Stomach (tissue), 4 donors: Measurements from ENCODE around the gene CIP2A.

Experiments
- CTCF ChIP-seq, 7 experiments: fragments of 450-650 bp in 4 of 7; fragments of 200-600 bp in 3 of 7; sonication (generic) in 3 of 7; IDR thresholded peaks; one replicate each; pipeline ENCODE4 v1.5.1; 2016 to 2019; ENCODE audit warnings: antibody characterized with exemption in 7 of 7, control low read depth in 2 of 7, mild to moderate bottlenecking in 1 of 7
- EP300 ChIP-seq: sonication (generic); formaldehyde crosslinking; IDR thresholded peaks from one replicate; pipeline ENCODE4 v1.6.1; 2017; ENCODE audit warnings: antibody characterized with exemption
- POLR2A ChIP-seq, 4 donors: fragments of 450-650 bp; IDR thresholded peaks; one replicate each; pipeline ENCODE4 v1.6.1; 2016; ENCODE audit warnings: antibody characterized with exemption in 4 of 4, control low read depth in 2 of 4, mild to moderate bottlenecking in 1 of 4, moderate library complexity in 1 of 4
- POLR2AphosphoS5 ChIP-seq, 3 donors: sonication (generic); formaldehyde crosslinking; IDR thresholded peaks; one replicate each; pipeline ENCODE4 v1.6.1; 2016; ENCODE audit warnings: antibody characterized with exemption in 3 of 3

GRCh38 chr3:108599677-108600409, 10.6 kb upstream of the CIP2A start:
- no peak for TF ChIP-seq POLR2A (IDR thresholded peaks at IDR 0.05)
- TF ChIP-seq CTCF (IDR thresholded peaks at IDR 0.05), result no peak
- TF ChIP-seq EP300, result no peak
- TF ChIP-seq POLR2AphosphoS5 (IDR thresholded peaks at IDR 0.05), result no peak
